ENCODE data around the gene PCNP. TPM values are rescaled to one million over a fixed set of nuclear protein-coding genes. Genes with fewer than 3 reads are reported as not detected.

PCNP gene
- total RNA-seq, 1 donor from 2014 or later, result 137 TPM

GRCh38 chr3:101574388-101575112, 570 bp downstream of the PCNP start:
- Histone ChIP-seq H3K9me3 (no peaks in the 10 kb centered on the region), H3K27me3 (ENCODE audit: low read depth) (no peaks in the 10 kb centered on the region), H3K4me3 (peak overlapping the region; percentile 80), H3K36me3 (peaks cover 12% of the 10 kb centered on the region), H3K4me1 (peaks cover 53% of the 10 kb centered on the region), H3K27ac (peak overlapping the region; percentile 99)
- DNase-seq, result peak; percentile 62
- TF ChIP-seq CTCF (IDR thresholded peaks at IDR 0.05), result no peak
- intact Hi-C loops (cut with DNase I), result no loop called here
- peak; percentile 81 to 85 for ATAC-seq

DNA sequence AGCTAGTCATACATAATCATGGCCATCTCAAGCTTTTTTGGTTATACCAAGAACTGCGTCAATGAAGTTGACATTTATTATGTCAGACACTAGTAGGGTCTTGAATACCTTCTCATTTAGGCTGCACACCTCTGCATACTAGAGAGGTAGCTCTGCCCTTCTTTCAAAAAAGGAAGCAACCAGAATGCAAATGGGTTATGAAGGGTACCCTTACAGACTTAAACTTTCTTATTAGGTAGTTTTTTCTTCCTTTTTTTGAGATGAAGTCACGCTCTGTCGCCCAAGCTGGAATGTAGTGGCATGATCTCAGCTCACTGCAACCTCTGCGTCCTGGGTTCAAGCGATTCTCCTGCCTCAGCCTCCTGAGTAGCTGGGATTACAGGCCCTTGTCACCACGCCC, 3.3 kb downstream of the PCNP start:
- Histone ChIP-seq H3K27me3 (ENCODE audit: low read depth) (no peaks in the 10 kb centered on the region), H3K9me3 (no peaks in the 10 kb centered on the region), H3K27ac (no peak overlapping the region), H3K4me3 (no peak overlapping the region), H3K4me1 (peaks cover 71% of the 10 kb centered on the region), H3K36me3 (peaks cover 30% of the 10 kb centered on the region)
- intact Hi-C loops (cut with DNase I), result no loop called here
- no peak for ATAC-seq
- no peak for TF ChIP-seq CTCF (IDR thresholded peaks at IDR 0.05)
- no peak for DNase-seq

- Histone ChIP-seq H3K9me3 (no peaks in the 10 kb centered on the region), H3K36me3 (peaks cover 74% of the 10 kb centered on the region), H3K27ac (no peak overlapping the region), H3K4me1 (no peaks in the 10 kb centered on the region), H3K27me3 (ENCODE audit: low read depth) (no peaks in the 10 kb centered on the region), H3K4me3 (no peak overlapping the region)
- TF ChIP-seq CTCF (IDR thresholded peaks at IDR 0.05), result no peak
- DNase-seq, result no peak
- no peak for ATAC-seq
- intact Hi-C loops (cut with DNase I), result no loop called here
These were observed 14.6 kb downstream of the PCNP start for GRCh38 chr3:101588616-101589015.

GRCh38 chr3:101591071-101591470, 17.1 kb downstream of the PCNP start:
- no peak overlapping the region for H3K4me3 ChIP-seq
- H3K4me1 ChIP-seq, result no peaks in the 10 kb centered on the region
- no peak overlapping the region for H3K27ac ChIP-seq
- DNase-seq (no peak), ATAC-seq (no peak)
- no peak for TF ChIP-seq CTCF (IDR thresholded peaks at IDR 0.05)
- no peaks in the 10 kb centered on the region for H3K27me3 ChIP-seq (ENCODE audit: low read depth)
- intact Hi-C loops (cut with DNase I), result no loop called here
- no peaks in the 10 kb centered on the region for H3K9me3 ChIP-seq
- H3K36me3 ChIP-seq, result peaks cover 82% of the 10 kb centered on the region

DNA sequence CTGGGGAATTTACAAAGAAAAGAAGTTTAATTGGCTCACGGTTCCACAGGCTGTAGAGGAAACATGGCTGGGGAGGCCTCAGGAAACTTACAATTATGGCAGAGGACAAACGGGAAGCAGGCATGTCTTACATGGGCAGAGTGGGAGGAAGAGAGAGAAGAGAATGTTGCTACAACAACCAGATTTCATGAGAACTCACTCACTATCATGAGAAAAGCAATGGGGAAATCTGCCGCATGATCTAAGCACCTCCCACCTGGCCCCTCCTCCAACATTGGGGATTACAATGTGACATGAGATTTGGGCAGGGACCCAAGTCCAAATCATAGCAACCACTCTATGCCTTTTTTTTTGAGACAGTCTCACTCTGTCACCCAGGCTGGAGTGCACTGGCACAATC, 28.8 kb downstream of the PCNP start:
- no peak for DNase-seq

More for the DNA sequence above, 28.8 kb downstream of the PCNP start:
- no peak for ATAC-seq
- intact Hi-C loops (cut with DNase I), result no loop called here
- Histone ChIP-seq H3K4me1 (no peaks in the 10 kb centered on the region), H3K27ac (no peak overlapping the region), H3K4me3 (no peak overlapping the region), H3K27me3 (ENCODE audit: low read depth) (no peaks in the 10 kb centered on the region), H3K9me3 (no peaks in the 10 kb centered on the region), H3K36me3 (no peaks in the 10 kb centered on the region)
- TF ChIP-seq CTCF (IDR thresholded peaks at IDR 0.05), result no peak

Data from lower lobe of right lung (tissue), 2 donors.